K562 (cell line): ENCODE results near the gene RIN3. TPM values are rescaled to one million over a fixed set of nuclear protein-coding genes. Genes with fewer than 3 reads are reported as not detected.

Experiments used
- ATAC-seq: fragments of 200-7000 bp; cut with Tn5 transposase; 3 replicates; pipeline ENCODE4 v1.9.1; 2020; ENCODE audit warnings: moderate library complexity
- BruUV-seq: library from RNA; stranded (reverse); fragments of 400-500 nt; replicated peaks from 2 replicates; lab custom pipeline; 2021; lab: Mats Ljungman, UMichigan
- CTCF ChIA-PET: fragments of 300-600 bp; formaldehyde crosslinking; extraction: SDS; loops from one replicate; lab custom pipeline; 2021; ENCODE audit warnings: low intra/inter-chr PET ratio; lab: Yijun Ruan, JAX
- POLR2A ChIA-PET: fragments of 300-600, 350-650 bp; sonication (Branson Sonifier 250); formaldehyde crosslinking; extraction: SDS; loops from one replicate; lab custom pipeline; 2021; ENCODE audit warnings: antibody characterized with exemption, inconsistent platforms; lab: Yijun Ruan, JAX
- DNase-seq, 4 experiments: peaks; one replicate each; pipeline versions ENCODE4 v3.0.0 to v3.0.0-alpha.2; 2011 to 2018; ENCODE audit warnings: low spot score in 3 of 4, mixed read lengths in 3 of 4; ENCODE audit errors: extremely low read depth in 1 of 4
- FAIRE-seq: peaks from 2 replicates; lab custom pipeline; 2011; peaks lifted over from hg19 to GRCh38; lab: Jason Lieb, UNC
- H2AFZ ChIP-seq: 2 replicates; pipeline ENCODE4 v1.6.0; 2011; ENCODE audit warnings: low read depth, low read length, control low read depth, inconsistent platforms
- H3K27ac ChIP-seq: fragments of 200-600 bp; 3 replicates; pipeline ENCODE4 v1.8.0; 2011; ENCODE audit warnings: low read depth, mild to moderate bottlenecking, control low read depth, inconsistent platforms, low read length, moderate library complexity, mixed read lengths; ENCODE audit errors: extremely low read depth
- H3K27me3 ChIP-seq, 2 experiments: fragments of 300-600 bp in 1 of 2; 2 replicates in 1 of 2; 3 replicates in 1 of 2; pipeline versions ENCODE4 v1.6.0 to v1.8.0; 2011; ENCODE audit warnings: inconsistent platforms in 2 of 2, low read length in 2 of 2, mild to moderate bottlenecking in 1 of 2, mixed read lengths in 1 of 2, moderate library complexity in 1 of 2; ENCODE audit not compliant: control insufficient read depth in 2 of 2, insufficient read depth in 2 of 2
- H3K36me3 ChIP-seq: fragments of 300-600 bp; 3 replicates; pipeline ENCODE4 v1.8.0; 2011; ENCODE audit warnings: mild to moderate bottlenecking, low read length, inconsistent platforms; ENCODE audit not compliant: control insufficient read depth, insufficient read depth
- H3K4me1 ChIP-seq, 2 experiments: fragments of 200-600 bp in 1 of 2; replicated peaks in 1 of 2; 2 replicates in 1 of 2; 3 replicates in 1 of 2; pipeline versions ENCODE4 v1.5.1 to v1.8.0; 2011; ENCODE audit warnings: inconsistent platforms in 2 of 2, low read length in 2 of 2, mild to moderate bottlenecking in 1 of 2, mixed read lengths in 1 of 2, moderate library complexity in 1 of 2; ENCODE audit not compliant: control insufficient read depth in 2 of 2, insufficient read depth in 2 of 2
- H3K4me2 ChIP-seq: 2 replicates; pipeline ENCODE4 v1.6.1; 2011; ENCODE audit warnings: low read length, control low read depth, inconsistent platforms, mixed read lengths; ENCODE audit not compliant: insufficient read depth
- H3K4me3 ChIP-seq: fragments of 200-600 bp; sonication (generic), shearing (Covaris generic); 2 replicates; pipeline ENCODE4 v1.5.1; 2016; ENCODE audit warnings: control low read depth, inconsistent platforms
- H3K79me2 ChIP-seq: fragments of 200-600 bp; 3 replicates; pipeline ENCODE4 v1.8.0; 2011; ENCODE audit warnings: low read length, inconsistent platforms; ENCODE audit not compliant: control insufficient read depth, insufficient read depth
- H3K9ac ChIP-seq, 2 experiments: 2 replicates each; pipeline versions ENCODE4 v1.6.0 to v1.6.1; 2011; ENCODE audit warnings: low read depth in 2 of 2, low read length in 2 of 2, control low read depth in 1 of 2, inconsistent platforms in 1 of 2, mild to moderate bottlenecking in 1 of 2, mixed read lengths in 1 of 2; ENCODE audit not compliant: insufficient read depth in 1 of 2
- H3K9me1 ChIP-seq: one replicate; pipeline ENCODE4 v1.6.0; 2011; ENCODE audit warnings: inconsistent platforms, mild to moderate bottlenecking, low read length, moderate library complexity; ENCODE audit not compliant: control insufficient read depth, insufficient read depth
- H3K9me3 ChIP-seq: replicated peaks from 2 replicates; pipeline ENCODE4 v1.5.1; 2011; ENCODE audit warnings: low read depth, low read length, inconsistent platforms; ENCODE audit not compliant: control insufficient read depth, insufficient read depth
- H4K20me1 ChIP-seq: replicated peaks from 2 replicates; pipeline ENCODE4 v1.6.1; 2011; ENCODE audit warnings: low read length, inconsistent platforms, mixed read lengths; ENCODE audit not compliant: control insufficient read depth, insufficient read depth
- ESRRB ChIP-seq: fragments of 250-450 bp; sonication (Bioruptor Pico); IDR thresholded peaks from 2 replicates; pipeline ENCODE4 v1.5.0; 2020; ENCODE audit warnings: mild to moderate bottlenecking, moderate library complexity, borderline replicate concordance
- MYC ChIP-seq, 2 experiments: fragments of 250-450 bp in 1 of 2; sonication (Bioruptor Pico) in 1 of 2; IDR thresholded peaks; 2 replicates each; pipeline versions ENCODE4 v1.5.1 to v1.6.1; 2012 to 2021; ENCODE audit warnings: low read depth in 2 of 2, borderline replicate concordance in 1 of 2, improper control_type of control experiment in 1 of 2, low read length in 1 of 2, mild to moderate bottlenecking in 1 of 2, moderate library complexity in 1 of 2
- ZNF232 ChIP-seq: sonication (generic); formaldehyde crosslinking; IDR thresholded peaks from 2 replicates; pipeline ENCODE4 v1.8.0; 2022; ENCODE audit warnings: mild to moderate bottlenecking, missing genetic modification reagents
- ZNF668 ChIP-seq: fragments of 250-450 bp; sonication (Bioruptor Pico); IDR thresholded peaks from 2 replicates; pipeline ENCODE4 v1.8.0; 2022; ENCODE audit warnings: mild to moderate bottlenecking, inconsistent platforms
- WGBS: fragments of 100-300 bp; shearing (Covaris generic); methylation state at CpG from one replicate; pipeline ENCODE4 v1.1.6; 2016; ENCODE audit warnings: low coverage, mixed read lengths; ENCODE audit not compliant: insufficient coverage; ENCODE audit errors: missing lambda C conversion rate; 5-methylcytosine and 5-hydroxymethylcytosine counted together
- in situ Hi-C: fragments of 300-500 bp; cut with MboI; formaldehyde crosslinking; loops from 4 replicates; pipeline ENCODE4 v1.15.0; 2018; ENCODE audit warnings: inconsistent platforms, mixed read lengths
- intact Hi-C: fragments of 100-400 bp; cut with micrococcal nuclease; formaldehyde crosslinking; loops from 2 replicates; pipeline ENCODE4 v1.14.2; 2022
- polyA plus RNA-seq, 8 experiments: library from polyadenylated mRNA; depleted of rRNA in 4 of 8; stranded (reverse) in 5 of 8; unstranded in 3 of 8; fragments of >200 nt; fragmentation: Nextera tagmentation in 2 of 8; fragmentation: Illumina TruSeq in 1 of 8; extraction: Ambion mirVana in 2 of 8; extraction: Trizol in 1 of 8; gene quantifications; 2 replicates each; pipeline versions ENCODE4 v1.2.1 to v1.2.3, GENCODE V29; 2011 to 2014; ENCODE audit warnings: inconsistent platforms in 1 of 8, missing spikeins in 1 of 8
- total RNA-seq, 7 experiments: library from RNA; depleted of rRNA in 6 of 7; stranded (reverse); fragments of >200 nt in 6 of 7; fragmentation: Illumina TruSeq in 2 of 7; extraction: Trizol in 2 of 7; gene quantifications; 2 replicates each; pipeline versions ENCODE4 v1.2.1 to v1.2.3, GENCODE V29; 2011 to 2021; ENCODE audit warnings: low replicate concordance in 1 of 7
- TF ChIP-seq, protein P1 (sequence below): fragments of 450-650 bp; formaldehyde crosslinking; conservative IDR thresholded peaks from 2 replicates; pipeline ENCODE4 v1.4.0; 2022; ENCODE audit warnings: mild to moderate bottlenecking, missing genetic modification characterization
- TF ChIP-seq, protein P2 (sequence below): fragments of 450-650 bp; formaldehyde crosslinking; IDR thresholded peaks from 2 replicates; pipeline ENCODE4 v1.4.0; 2020; ENCODE audit warnings: mild to moderate bottlenecking, moderate library complexity
- TF ChIP-seq, protein P3 (sequence below): fragments of 250-450 bp; sonication (Bioruptor Pico); IDR thresholded peaks from 2 replicates; pipeline ENCODE4 v1.8.0; 2022; ENCODE audit warnings: inconsistent platforms
- TF ChIP-seq, protein P4 (sequence below): fragments of 250-450 bp; sonication (Bioruptor Pico); IDR thresholded peaks from 2 replicates; pipeline ENCODE4 v1.9.0; 2021; ENCODE audit warnings: mild to moderate bottlenecking, inconsistent platforms
- TF ChIP-seq, protein P5 (sequence below): sonication (generic); formaldehyde crosslinking; IDR thresholded peaks from 2 replicates; pipeline ENCODE4 v1.8.0; 2022; ENCODE audit warnings: mild to moderate bottlenecking, missing genetic modification reagents

Gene RIN3
- total and polyA plus RNA-seq, 9 of the 15 experiments (the other 6 are each of a cell fraction or from before 2014, with no cell fraction given), result 0.01 to 0.49 (median 0.08) TPM; not detected in 5

DNA sequence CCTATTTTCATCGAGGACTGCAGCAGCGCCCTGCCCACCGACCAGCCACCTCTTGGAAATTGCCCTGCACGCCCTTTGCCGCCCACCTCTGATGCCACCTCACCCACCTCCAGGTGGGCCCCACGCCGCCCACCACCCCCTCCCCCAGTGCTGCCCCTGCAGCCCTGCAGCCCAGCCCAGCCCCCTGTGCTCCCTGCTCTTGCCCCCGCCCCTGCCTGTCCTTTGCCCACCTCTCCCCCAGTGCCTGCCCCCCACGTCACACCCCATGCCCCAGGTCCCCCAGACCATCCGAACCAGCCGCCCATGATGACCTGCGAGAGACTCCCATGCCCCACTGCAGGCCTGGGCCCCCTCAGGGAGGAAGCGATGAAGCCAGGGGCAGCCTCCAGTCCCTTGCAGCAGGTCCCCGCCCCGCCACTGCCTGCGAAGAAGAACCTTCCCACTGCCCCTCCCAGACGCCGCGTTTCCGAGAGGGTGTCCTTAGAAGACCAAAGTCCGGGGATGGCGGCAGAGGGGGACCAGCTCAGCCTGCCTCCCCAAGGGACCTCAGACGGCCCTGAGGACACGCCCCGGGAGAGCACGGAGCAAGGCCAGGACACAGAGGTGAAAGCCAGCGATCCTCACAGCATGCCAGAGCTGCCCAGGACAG lies 138.3 kb downstream of the RIN3 start:
- whole genome bisulfite sequencing, result 7% methylated on average over 17 of the region's 27 CpGs
- ChIA-PET POLR2A (no interaction called here), CTCF (no interaction called here)
- DNase-seq (no peak), ATAC-seq (no peak), FAIRE-seq (no peak)
- Histone ChIP-seq H3K9ac (no peak overlapping the region), H3K9me3 (no peaks in the 10 kb centered on the region), H4K20me1 (no peaks in the 10 kb centered on the region), H3K79me2 (no peaks in the 10 kb centered on the region), H3K9me1 (no peaks in the 10 kb centered on the region), H3K4me1 (peaks cover 0 to 7% of the 10 kb centered on the region in 2 experiments; a peak in 1 of 5 replicates), H3K36me3 (no peaks in the 10 kb centered on the region), H2AFZ (no peak overlapping the region), H3K27me3 (peaks cover 0 to 48% of the 10 kb centered on the region in 2 experiments; a peak in 2 of 5 replicates), H3K27ac (no peak overlapping the region), H3K4me2 (no peak overlapping the region), H3K4me3 (no peak overlapping the region)
- in situ Hi-C loops, result no loop called here
- no TSS peak for BruUV-seq
- intact Hi-C loops, result no loop called here
- TF ChIP-seq ZNF232 (CRISPR knock-in tag) (no peak), MYC (IDR thresholded peaks at IDR 0.05; ENCODE audit: low read depth, low read length) (no peak), MYC (CRISPR knock-in tag; IDR thresholded peaks at IDR 0.05; ENCODE audit: borderline replicate concordance, low read depth) (no peak), ESRRB (CRISPR knock-in tag) (no peak), ZNF668 (CRISPR knock-in tag) (no peak)
- TF ChIP-seq, protein P1, sequence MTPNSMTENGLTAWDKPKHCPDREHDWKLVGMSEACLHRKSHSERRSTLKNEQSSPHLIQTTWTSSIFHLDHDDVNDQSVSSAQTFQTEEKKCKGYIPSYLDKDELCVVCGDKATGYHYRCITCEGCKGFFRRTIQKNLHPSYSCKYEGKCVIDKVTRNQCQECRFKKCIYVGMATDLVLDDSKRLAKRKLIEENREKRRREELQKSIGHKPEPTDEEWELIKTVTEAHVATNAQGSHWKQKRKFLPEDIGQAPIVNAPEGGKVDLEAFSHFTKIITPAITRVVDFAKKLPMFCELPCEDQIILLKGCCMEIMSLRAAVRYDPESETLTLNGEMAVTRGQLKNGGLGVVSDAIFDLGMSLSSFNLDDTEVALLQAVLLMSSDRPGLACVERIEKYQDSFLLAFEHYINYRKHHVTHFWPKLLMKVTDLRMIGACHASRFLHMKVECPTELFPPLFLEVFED (CRISPR knock-in tag), result no peak
- TF ChIP-seq, protein P2, sequence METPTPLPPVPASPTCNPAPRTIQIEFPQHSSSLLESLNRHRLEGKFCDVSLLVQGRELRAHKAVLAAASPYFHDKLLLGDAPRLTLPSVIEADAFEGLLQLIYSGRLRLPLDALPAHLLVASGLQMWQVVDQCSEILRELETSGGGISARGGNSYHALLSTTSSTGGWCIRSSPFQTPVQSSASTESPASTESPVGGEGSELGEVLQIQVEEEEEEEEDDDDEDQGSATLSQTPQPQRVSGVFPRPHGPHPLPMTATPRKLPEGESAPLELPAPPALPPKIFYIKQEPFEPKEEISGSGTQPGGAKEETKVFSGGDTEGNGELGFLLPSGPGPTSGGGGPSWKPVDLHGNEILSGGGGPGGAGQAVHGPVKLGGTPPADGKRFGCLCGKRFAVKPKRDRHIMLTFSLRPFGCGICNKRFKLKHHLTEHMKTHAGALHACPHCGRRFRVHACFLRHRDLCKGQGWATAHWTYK (CRISPR knock-in tag), result no peak
- TF ChIP-seq, protein P3, sequence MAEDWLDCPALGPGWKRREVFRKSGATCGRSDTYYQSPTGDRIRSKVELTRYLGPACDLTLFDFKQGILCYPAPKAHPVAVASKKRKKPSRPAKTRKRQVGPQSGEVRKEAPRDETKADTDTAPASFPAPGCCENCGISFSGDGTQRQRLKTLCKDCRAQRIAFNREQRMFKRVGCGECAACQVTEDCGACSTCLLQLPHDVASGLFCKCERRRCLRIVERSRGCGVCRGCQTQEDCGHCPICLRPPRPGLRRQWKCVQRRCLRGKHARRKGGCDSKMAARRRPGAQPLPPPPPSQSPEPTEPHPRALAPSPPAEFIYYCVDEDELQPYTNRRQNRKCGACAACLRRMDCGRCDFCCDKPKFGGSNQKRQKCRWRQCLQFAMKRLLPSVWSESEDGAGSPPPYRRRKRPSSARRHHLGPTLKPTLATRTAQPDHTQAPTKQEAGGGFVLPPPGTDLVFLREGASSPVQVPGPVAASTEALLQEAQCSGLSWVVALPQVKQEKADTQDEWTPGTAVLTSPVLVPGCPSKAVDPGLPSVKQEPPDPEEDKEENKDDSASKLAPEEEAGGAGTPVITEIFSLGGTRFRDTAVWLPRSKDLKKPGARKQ (CRISPR knock-in tag), result no peak
- TF ChIP-seq, protein P4, sequence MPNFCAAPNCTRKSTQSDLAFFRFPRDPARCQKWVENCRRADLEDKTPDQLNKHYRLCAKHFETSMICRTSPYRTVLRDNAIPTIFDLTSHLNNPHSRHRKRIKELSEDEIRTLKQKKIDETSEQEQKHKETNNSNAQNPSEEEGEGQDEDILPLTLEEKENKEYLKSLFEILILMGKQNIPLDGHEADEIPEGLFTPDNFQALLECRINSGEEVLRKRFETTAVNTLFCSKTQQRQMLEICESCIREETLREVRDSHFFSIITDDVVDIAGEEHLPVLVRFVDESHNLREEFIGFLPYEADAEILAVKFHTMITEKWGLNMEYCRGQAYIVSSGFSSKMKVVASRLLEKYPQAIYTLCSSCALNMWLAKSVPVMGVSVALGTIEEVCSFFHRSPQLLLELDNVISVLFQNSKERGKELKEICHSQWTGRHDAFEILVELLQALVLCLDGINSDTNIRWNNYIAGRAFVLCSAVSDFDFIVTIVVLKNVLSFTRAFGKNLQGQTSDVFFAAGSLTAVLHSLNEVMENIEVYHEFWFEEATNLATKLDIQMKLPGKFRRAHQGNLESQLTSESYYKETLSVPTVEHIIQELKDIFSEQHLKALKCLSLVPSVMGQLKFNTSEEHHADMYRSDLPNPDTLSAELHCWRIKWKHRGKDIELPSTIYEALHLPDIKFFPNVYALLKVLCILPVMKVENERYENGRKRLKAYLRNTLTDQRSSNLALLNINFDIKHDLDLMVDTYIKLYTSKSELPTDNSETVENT (CRISPR knock-in tag), result no peak
- TF ChIP-seq, protein P5, sequence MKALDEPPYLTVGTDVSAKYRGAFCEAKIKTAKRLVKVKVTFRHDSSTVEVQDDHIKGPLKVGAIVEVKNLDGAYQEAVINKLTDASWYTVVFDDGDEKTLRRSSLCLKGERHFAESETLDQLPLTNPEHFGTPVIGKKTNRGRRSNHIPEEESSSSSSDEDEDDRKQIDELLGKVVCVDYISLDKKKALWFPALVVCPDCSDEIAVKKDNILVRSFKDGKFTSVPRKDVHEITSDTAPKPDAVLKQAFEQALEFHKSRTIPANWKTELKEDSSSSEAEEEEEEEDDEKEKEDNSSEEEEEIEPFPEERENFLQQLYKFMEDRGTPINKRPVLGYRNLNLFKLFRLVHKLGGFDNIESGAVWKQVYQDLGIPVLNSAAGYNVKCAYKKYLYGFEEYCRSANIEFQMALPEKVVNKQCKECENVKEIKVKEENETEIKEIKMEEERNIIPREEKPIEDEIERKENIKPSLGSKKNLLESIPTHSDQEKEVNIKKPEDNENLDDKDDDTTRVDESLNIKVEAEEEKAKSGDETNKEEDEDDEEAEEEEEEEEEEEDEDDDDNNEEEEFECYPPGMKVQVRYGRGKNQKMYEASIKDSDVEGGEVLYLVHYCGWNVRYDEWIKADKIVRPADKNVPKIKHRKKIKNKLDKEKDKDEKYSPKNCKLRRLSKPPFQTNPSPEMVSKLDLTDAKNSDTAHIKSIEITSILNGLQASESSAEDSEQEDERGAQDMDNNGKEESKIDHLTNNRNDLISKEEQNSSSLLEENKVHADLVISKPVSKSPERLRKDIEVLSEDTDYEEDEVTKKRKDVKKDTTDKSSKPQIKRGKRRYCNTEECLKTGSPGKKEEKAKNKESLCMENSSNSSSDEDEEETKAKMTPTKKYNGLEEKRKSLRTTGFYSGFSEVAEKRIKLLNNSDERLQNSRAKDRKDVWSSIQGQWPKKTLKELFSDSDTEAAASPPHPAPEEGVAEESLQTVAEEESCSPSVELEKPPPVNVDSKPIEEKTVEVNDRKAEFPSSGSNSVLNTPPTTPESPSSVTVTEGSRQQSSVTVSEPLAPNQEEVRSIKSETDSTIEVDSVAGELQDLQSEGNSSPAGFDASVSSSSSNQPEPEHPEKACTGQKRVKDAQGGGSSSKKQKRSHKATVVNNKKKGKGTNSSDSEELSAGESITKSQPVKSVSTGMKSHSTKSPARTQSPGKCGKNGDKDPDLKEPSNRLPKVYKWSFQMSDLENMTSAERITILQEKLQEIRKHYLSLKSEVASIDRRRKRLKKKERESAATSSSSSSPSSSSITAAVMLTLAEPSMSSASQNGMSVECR, result no peak
